SK-N-SH (cell line): ENCODE measurements around the gene SQOR. TPM values are rescaled to one million over a fixed set of nuclear protein-coding genes. Genes with fewer than 3 reads are reported as not detected.

Experiments
- CTCF ChIA-PET: fragments of 300-600, 350-600 bp; formaldehyde crosslinking; extraction: SDS; loops from one replicate; lab custom pipeline; 2021; lab: Yijun Ruan, JAX
- POLR2A ChIA-PET: fragments of 350-600 bp; sonication (Branson Sonifier 250); formaldehyde crosslinking; extraction: SDS; loops from one replicate; lab custom pipeline; 2020; ENCODE audit warnings: antibody characterized with exemption, inconsistent platforms; lab: Yijun Ruan, JAX
- DNase-seq: peaks from one replicate; pipeline ENCODE4 v3.0.0; 2012
- H2AFZ ChIP-seq: fragments of 200-600 bp; sonication (generic); 2 replicates; pipeline ENCODE4 v1.8.1; 2016; ENCODE audit warnings: antibody characterized with exemption, mild to moderate bottlenecking, low read depth
- H3F3A ChIP-seq: fragments of 200-600 bp; sonication (generic); replicated peaks from 2 replicates; pipeline ENCODE3; 2016; ENCODE audit warnings: antibody characterized with exemption, mild to moderate bottlenecking; ENCODE audit not compliant: insufficient read depth
- H3K27ac ChIP-seq, 2 experiments: fragments of 200-500 bp in 1 of 2; fragments of 200-600 bp in 1 of 2; sonication (Bioruptor generic) in 1 of 2; sonication (generic), shearing (Covaris generic) in 1 of 2; 2 replicates each; pipeline versions ENCODE4 v1.5.1 to v1.6.1; 2014 to 2016; ENCODE audit warnings: low read depth in 2 of 2, inconsistent platforms in 1 of 2, low read length in 1 of 2, mild to moderate bottlenecking in 1 of 2, mixed read lengths in 1 of 2
- H3K27me3 ChIP-seq: fragments of 200-600 bp; sonication (generic), shearing (Covaris generic); 2 replicates; pipeline ENCODE4 v1.6.1; 2016; ENCODE audit warnings: mixed run types; ENCODE audit not compliant: insufficient read depth
- H3K36me3 ChIP-seq, 2 experiments: fragments of 200-500 bp in 1 of 2; fragments of 200-600 bp in 1 of 2; sonication (Bioruptor generic) in 1 of 2; sonication (generic) in 1 of 2; replicated peaks in 1 of 2; 2 replicates each; pipeline versions ENCODE3 to v1.5.1; 2014 to 2016; ENCODE audit warnings: low read length in 1 of 2, mild to moderate bottlenecking in 1 of 2; ENCODE audit not compliant: insufficient read depth in 2 of 2, control insufficient read depth in 1 of 2
- H3K4me1 ChIP-seq, 2 experiments: fragments of 200-500 bp in 1 of 2; fragments of 200-600 bp in 1 of 2; sonication (Bioruptor generic) in 1 of 2; sonication (generic), shearing (Covaris generic) in 1 of 2; 2 replicates each; pipeline versions ENCODE4 v1.5.1 to v1.6.1; 2014 to 2016; ENCODE audit warnings: low read depth in 1 of 2, low read length in 1 of 2, mixed run types in 1 of 2; ENCODE audit not compliant: insufficient read depth in 2 of 2, control insufficient read depth in 1 of 2
- H3K4me2 ChIP-seq: fragments of 200-600 bp; sonication (generic), shearing (Covaris generic); 2 replicates; pipeline ENCODE4 v1.6.1; 2017; ENCODE audit warnings: mixed run types
- H3K4me3 ChIP-seq, 2 experiments: fragments of 200-500 bp in 1 of 2; fragments of 200-600 bp in 1 of 2; sonication (Bioruptor generic) in 1 of 2; sonication (generic), shearing (Covaris generic) in 1 of 2; 2 replicates each; pipeline versions ENCODE4 v1.5.1 to v1.8.1; 2014 to 2016; ENCODE audit warnings: low read depth in 2 of 2, inconsistent platforms in 1 of 2, low read length in 1 of 2, mild to moderate bottlenecking in 1 of 2, mixed read lengths in 1 of 2, moderate library complexity in 1 of 2
- H3K79me2 ChIP-seq: fragments of 200-600 bp; sonication (generic); 2 replicates; pipeline ENCODE4 v1.8.1; 2017; ENCODE audit warnings: mild to moderate bottlenecking; ENCODE audit not compliant: insufficient read depth
- H3K9ac ChIP-seq: fragments of 200-600 bp; sonication (generic); 2 replicates; pipeline ENCODE4 v1.6.1; 2017; ENCODE audit warnings: mixed run types
- H3K9me2 ChIP-seq: fragments of 200-600 bp; sonication (generic); 2 replicates; pipeline ENCODE4 v1.6.1; 2017; ENCODE audit warnings: mixed run types
- H3K9me3 ChIP-seq: fragments of 200-600 bp; sonication (generic); 2 replicates; pipeline ENCODE4 v1.6.1; 2017; ENCODE audit warnings: mixed run types, mild to moderate bottlenecking, moderate library complexity
- H4K20me1 ChIP-seq: fragments of 200-600 bp; sonication (generic); 2 replicates; pipeline ENCODE4 v1.6.1; 2017; ENCODE audit warnings: mild to moderate bottlenecking, mixed run types; ENCODE audit not compliant: insufficient read depth
- CHD2 ChIP-seq: fragments of 150-350 bp; IDR thresholded peaks from 2 replicates; pipeline ENCODE4 v1.6.1; 2018; ENCODE audit warnings: low read length; ENCODE audit not compliant: partially characterized antibody
- ELF1 ChIP-seq: IDR thresholded peaks from 2 replicates; pipeline ENCODE4 v1.4.0; 2012
- EP300 ChIP-seq, 2 experiments: IDR thresholded peaks; 2 replicates each; pipeline versions ENCODE4 v1.4.0 to v1.6.1; 2012; ENCODE audit warnings: borderline replicate concordance in 1 of 2, low read depth in 1 of 2, low read length in 1 of 2
- FOXM1 ChIP-seq: IDR thresholded peaks from 2 replicates; pipeline ENCODE4 v1.4.0; 2012; ENCODE audit warnings: low read depth, mild to moderate bottlenecking
- GATA2 ChIP-seq: sonication (generic); formaldehyde crosslinking; IDR thresholded peaks from 2 replicates; pipeline ENCODE4 v1.5.0; 2020; ENCODE audit warnings: mild to moderate bottlenecking, missing genetic modification reagents
- MXI1 ChIP-seq: IDR thresholded peaks from 2 replicates; pipeline ENCODE4 v1.6.1; 2012; ENCODE audit warnings: mild to moderate bottlenecking, low read depth, low read length, improper control_type of control experiment
- NFIC ChIP-seq: IDR thresholded peaks from 2 replicates; pipeline ENCODE4 v1.4.0; 2012; ENCODE audit warnings: borderline replicate concordance
- POLR2AphosphoS5 ChIP-seq: IDR thresholded peaks from 2 replicates; pipeline ENCODE4 v1.6.1; 2012; ENCODE audit warnings: low read depth, low read length
- RAD21 ChIP-seq: IDR thresholded peaks from 2 replicates; pipeline ENCODE4 v1.6.1; 2012; ENCODE audit warnings: mild to moderate bottlenecking, low read length
- RCOR1 ChIP-seq: fragments of 150-350 bp; IDR thresholded peaks from 2 replicates; pipeline ENCODE4 v1.6.1; 2017; ENCODE audit warnings: antibody characterized with exemption, low read length
- RFX5 ChIP-seq: IDR thresholded peaks from 2 replicates; pipeline ENCODE4 v1.6.1; 2012; ENCODE audit warnings: mild to moderate bottlenecking, improper control_type of control experiment, low read length
- TCF12 ChIP-seq: IDR thresholded peaks from 2 replicates; pipeline ENCODE4 v1.4.0; 2012
- TEAD4 ChIP-seq: IDR thresholded peaks from 2 replicates; pipeline ENCODE4 v1.4.0; 2012; ENCODE audit warnings: mild to moderate bottlenecking, borderline replicate concordance; ENCODE audit not compliant: insufficient read depth
- USF1 ChIP-seq: IDR thresholded peaks from 2 replicates; pipeline ENCODE4 v1.4.0; 2012; ENCODE audit warnings: low read depth, borderline replicate concordance
- WGBS: methylation state at CpG from one replicate; pipeline ENCODE4 v1.1.6; 2017; ENCODE audit warnings: low lambda C conversion rate; 5-methylcytosine and 5-hydroxymethylcytosine counted together
- polyA plus RNA-seq, 3 experiments: library from polyadenylated mRNA; depleted of rRNA; stranded (reverse); fragments of >200 nt; gene quantifications; 2 replicates each; pipeline ENCODE4 v1.2.3, GENCODE V29; 2012
- TF ChIP-seq, protein P1 (sequence below): IDR thresholded peaks from 2 replicates; pipeline ENCODE4; 2012
- TF ChIP-seq, protein P2 (sequence below): IDR thresholded peaks from 2 replicates; pipeline ENCODE4 v1.4.0; 2012; ENCODE audit warnings: low read depth
- TF ChIP-seq, protein P3 (sequence below): fragments of 200-600 bp; sonication (generic); IDR thresholded peaks from 2 replicates; pipeline ENCODE4 v1.6.1; 2017; ENCODE audit warnings: antibody characterized with exemption, mild to moderate bottlenecking, moderate library complexity
- TF ChIP-seq, protein P4 (sequence below): fragments of 150-350 bp; IDR thresholded peaks from 2 replicates; pipeline ENCODE4 v1.6.1; 2016; ENCODE audit warnings: mild to moderate bottlenecking, low read depth, low read length

SQOR gene
- polyA plus RNA-seq, 1 of the 3 experiments (the other 2 are of a cell fraction) = 7.8 TPM

GRCh38 chr15:45587095-45587862, 47.5 kb upstream of the SQOR start, which contains the start of gene BLOC1S6 (continued):
- TF ChIP-seq, protein P1, sequence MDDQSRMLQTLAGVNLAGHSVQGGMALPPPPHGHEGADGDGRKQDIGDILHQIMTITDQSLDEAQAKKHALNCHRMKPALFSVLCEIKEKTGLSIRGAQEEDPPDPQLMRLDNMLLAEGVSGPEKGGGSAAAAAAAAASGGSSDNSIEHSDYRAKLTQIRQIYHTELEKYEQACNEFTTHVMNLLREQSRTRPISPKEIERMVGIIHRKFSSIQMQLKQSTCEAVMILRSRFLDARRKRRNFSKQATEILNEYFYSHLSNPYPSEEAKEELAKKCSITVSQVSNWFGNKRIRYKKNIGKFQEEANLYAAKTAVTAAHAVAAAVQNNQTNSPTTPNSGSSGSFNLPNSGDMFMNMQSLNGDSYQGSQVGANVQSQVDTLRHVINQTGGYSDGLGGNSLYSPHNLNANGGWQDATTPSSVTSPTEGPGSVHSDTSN = peak; percentile 34; the same call in 1 of the 2 replicates
- TF ChIP-seq USF1 (peak; percentile 67; the same call in 1 of the 2 replicates), NFIC (peak; percentile 23; the same call in 1 of the 2 replicates), TEAD4 (no peak), FOXM1 (no peak), RFX5 (no peak), GATA2 (CRISPR knock-in tag) (no peak), TCF12 (peak; percentile 26; the same call in 1 of the 2 replicates), RCOR1 (peak; percentile 24; the same call in 1 of the 2 replicates), ELF1 (peak; percentile 81), CHD2 (peak; percentile 86)
- TF ChIP-seq, protein P2, sequence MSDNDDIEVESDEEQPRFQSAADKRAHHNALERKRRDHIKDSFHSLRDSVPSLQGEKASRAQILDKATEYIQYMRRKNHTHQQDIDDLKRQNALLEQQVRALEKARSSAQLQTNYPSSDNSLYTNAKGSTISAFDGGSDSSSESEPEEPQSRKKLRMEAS = peak; percentile 96
- TF ChIP-seq, protein P3, sequence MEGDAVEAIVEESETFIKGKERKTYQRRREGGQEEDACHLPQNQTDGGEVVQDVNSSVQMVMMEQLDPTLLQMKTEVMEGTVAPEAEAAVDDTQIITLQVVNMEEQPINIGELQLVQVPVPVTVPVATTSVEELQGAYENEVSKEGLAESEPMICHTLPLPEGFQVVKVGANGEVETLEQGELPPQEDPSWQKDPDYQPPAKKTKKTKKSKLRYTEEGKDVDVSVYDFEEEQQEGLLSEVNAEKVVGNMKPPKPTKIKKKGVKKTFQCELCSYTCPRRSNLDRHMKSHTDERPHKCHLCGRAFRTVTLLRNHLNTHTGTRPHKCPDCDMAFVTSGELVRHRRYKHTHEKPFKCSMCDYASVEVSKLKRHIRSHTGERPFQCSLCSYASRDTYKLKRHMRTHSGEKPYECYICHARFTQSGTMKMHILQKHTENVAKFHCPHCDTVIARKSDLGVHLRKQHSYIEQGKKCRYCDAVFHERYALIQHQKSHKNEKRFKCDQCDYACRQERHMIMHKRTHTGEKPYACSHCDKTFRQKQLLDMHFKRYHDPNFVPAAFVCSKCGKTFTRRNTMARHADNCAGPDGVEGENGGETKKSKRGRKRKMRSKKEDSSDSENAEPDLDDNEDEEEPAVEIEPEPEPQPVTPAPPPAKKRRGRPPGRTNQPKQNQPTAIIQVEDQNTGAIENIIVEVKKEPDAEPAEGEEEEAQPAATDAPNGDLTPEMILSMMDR = no peak

- Histone ChIP-seq H4K20me1 (no peaks in the 10 kb centered on the region), H2AFZ (peak overlapping the region; percentile 93; the same call in 1 of the 2 replicates), H3K9ac (peak overlapping the region; percentile 97), H3K79me2 (peaks cover 52% of the 10 kb centered on the region), H3K27ac (peak overlapping the region; percentile 94 to 97), H3K27me3 (no peaks in the 10 kb centered on the region), H3K4me3 (peak overlapping the region; percentile 84 to 87), H3K4me1 (peaks cover 19 to 24% of the 10 kb centered on the region in 2 experiments; a peak in 3 of 4 replicates), H3F3A (peaks cover 10% of the 10 kb centered on the region), H3K9me3 (no peaks in the 10 kb centered on the region), H3K9me2 (no peaks in the 10 kb centered on the region), H3K4me2 (peak overlapping the region; percentile 84), H3K36me3 (peaks cover 0 to 6% of the 10 kb centered on the region in 2 experiments)
- 0% methylated on average over 4 of the region's 4 CpGs for WGBS
- POLR2A ChIA-PET = interaction anchor here (0.5 to 1.5 kb wide), 6 partner anchors 35 to 564 kb away, joined by 3 to 10 read pairs (median 3); a partner anchor contains a TSS
- DNase-seq = no peak
- CTCF ChIA-PET = interaction anchor here (0.9 to 5.1 kb wide), 7 partner anchors 10 to 383 kb away, joined by 3 to 30 read pairs (median 5); a partner anchor contains a TSS
- TF ChIP-seq, protein P3 = no peak
- TF ChIP-seq RAD21 (no peak), EP300 (IDR thresholded peaks at IDR 0.05; ENCODE audit: borderline replicate concordance in 1 of 2, low read depth in 1 of 2, low read length in 1 of 2) (no peak), MXI1 (no peak), FOXM1 (no peak), POLR2AphosphoS5 (no peak)
- TF ChIP-seq, protein P4, sequence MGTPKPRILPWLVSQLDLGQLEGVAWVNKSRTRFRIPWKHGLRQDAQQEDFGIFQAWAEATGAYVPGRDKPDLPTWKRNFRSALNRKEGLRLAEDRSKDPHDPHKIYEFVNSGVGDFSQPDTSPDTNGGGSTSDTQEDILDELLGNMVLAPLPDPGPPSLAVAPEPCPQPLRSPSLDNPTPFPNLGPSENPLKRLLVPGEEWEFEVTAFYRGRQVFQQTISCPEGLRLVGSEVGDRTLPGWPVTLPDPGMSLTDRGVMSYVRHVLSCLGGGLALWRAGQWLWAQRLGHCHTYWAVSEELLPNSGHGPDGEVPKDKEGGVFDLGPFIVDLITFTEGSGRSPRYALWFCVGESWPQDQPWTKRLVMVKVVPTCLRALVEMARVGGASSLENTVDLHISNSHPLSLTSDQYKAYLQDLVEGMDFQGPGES = no peak
Observed at GRCh38 chr15:45587863-45588170, 47.0 kb upstream of the SQOR start.
